IMR-90 (cell line): ENCODE results near the gene RNF130. TPM values are rescaled to one million over a fixed set of nuclear protein-coding genes. Genes with fewer than 3 reads are reported as not detected.
A peak's percentile ranks its signal among the peaks of the same experiment; 100 is the strongest.

Experiments
- ATAC-seq: fragments of 200-7000 bp; cut with Tn5 transposase; 2 replicates; pipeline ENCODE4 v1.9.1; 2020; ENCODE audit warnings: low read depth, mild to moderate bottlenecking, moderate library complexity
- BruUV-seq: library from RNA; stranded (reverse); fragments of 400-500 nt; replicated peaks from 2 replicates; lab custom pipeline; 2021; lab: Mats Ljungman, UMichigan
- CTCF ChIA-PET: fragments of 300-600 bp; formaldehyde crosslinking; extraction: SDS; loops from one replicate; lab custom pipeline; 2021; ENCODE audit warnings: antibody characterized with exemption; lab: Yijun Ruan, JAX
- POLR2A ChIA-PET: fragments of 300-600 bp; sonication (Branson Sonifier 250); formaldehyde crosslinking; loops from one replicate; lab custom pipeline; 2022; ENCODE audit warnings: antibody characterized with exemption; ENCODE audit not compliant: unreplicated experiment; lab: Charles Lee
- DNase-seq: peaks from one replicate; pipeline ENCODE4 v3.0.0; 2013
- H2AFZ ChIP-seq: replicated peaks from 2 replicates; pipeline ENCODE3; 2013; ENCODE audit warnings: low read length, mild to moderate bottlenecking; ENCODE audit not compliant: poor library complexity
- H2AK5ac ChIP-seq: 2 replicates; pipeline ENCODE4 v1.6.1; 2013; ENCODE audit warnings: low read depth, low read length, inconsistent platforms
- H2AK9ac ChIP-seq: replicated peaks from 2 replicates; pipeline ENCODE3; 2013; ENCODE audit warnings: mild to moderate bottlenecking, low read depth, low read length, moderate library complexity; ENCODE audit not compliant: poor library complexity
- H2BK120ac ChIP-seq: 2 replicates; pipeline ENCODE4 v1.6.1; 2013; ENCODE audit warnings: low read depth, low read length, inconsistent platforms
- H2BK15ac ChIP-seq: 3 replicates; pipeline ENCODE4 v1.6.1; 2013; ENCODE audit warnings: low read depth, low read length, inconsistent platforms
- H2BK20ac ChIP-seq: 2 replicates; pipeline ENCODE4 v1.6.1; 2013; ENCODE audit warnings: low read depth, mild to moderate bottlenecking, inconsistent platforms, low read length, moderate library complexity
- H2BK5ac ChIP-seq: 2 replicates; pipeline ENCODE4 v1.6.1; 2013; ENCODE audit warnings: mild to moderate bottlenecking, low read depth, low read length, inconsistent platforms; ENCODE audit not compliant: poor library complexity, severe bottlenecking
- H3K14ac ChIP-seq: replicated peaks from 2 replicates; pipeline ENCODE4 v1.6.1; 2013; ENCODE audit warnings: low read depth, low read length, inconsistent platforms
- H3K18ac ChIP-seq: 2 replicates; pipeline ENCODE4 v1.6.1; 2013; ENCODE audit warnings: low read depth, low read length, control low read depth
- H3K23ac ChIP-seq: 2 replicates; pipeline ENCODE4 v1.6.1; 2013; ENCODE audit warnings: low read depth, low read length, inconsistent platforms
- H3K27ac ChIP-seq: 2 replicates; pipeline ENCODE4 v1.5.1; 2013; ENCODE audit warnings: mild to moderate bottlenecking, control low read depth, low read length; ENCODE audit not compliant: insufficient read depth
- H3K27me3 ChIP-seq: 2 replicates; pipeline ENCODE4 v1.6.1; 2013; ENCODE audit warnings: low read length; ENCODE audit not compliant: control insufficient read depth, insufficient read depth
- H3K36me3 ChIP-seq: 2 replicates; pipeline ENCODE4 v1.6.1; 2013; ENCODE audit warnings: low read length, mixed read lengths; ENCODE audit not compliant: control insufficient read depth, insufficient read depth
- H3K4ac ChIP-seq: 2 replicates; pipeline ENCODE4 v1.6.1; 2013; ENCODE audit warnings: low read depth, low read length, inconsistent platforms
- H3K4me1 ChIP-seq: 2 replicates; pipeline ENCODE4 v1.6.1; 2013; ENCODE audit warnings: low read length, mixed read lengths; ENCODE audit not compliant: control insufficient read depth, insufficient read depth
- H3K4me2 ChIP-seq: 2 replicates; pipeline ENCODE4 v1.6.1; 2013; ENCODE audit warnings: low read depth, mild to moderate bottlenecking, control low read depth, low read length, moderate library complexity
- H3K4me3 ChIP-seq: 2 replicates; pipeline ENCODE4 v1.5.1; 2013; ENCODE audit warnings: low read depth, mild to moderate bottlenecking, control low read depth, low read length, moderate library complexity; ENCODE audit not compliant: insufficient read depth
- H3K56ac ChIP-seq: 2 replicates; pipeline ENCODE4 v1.6.1; 2013; ENCODE audit warnings: low read length, inconsistent platforms; ENCODE audit not compliant: insufficient read depth; ENCODE audit errors: extremely low read depth
- H3K79me1 ChIP-seq, 2 experiments: 2 replicates each; pipeline ENCODE4 v1.6.1; 2013; ENCODE audit warnings: low read length in 2 of 2, inconsistent platforms in 1 of 2, low read depth in 1 of 2
- H3K9ac ChIP-seq: 2 replicates; pipeline ENCODE4 v1.6.1; 2013; ENCODE audit warnings: low read depth, low read length, control low read depth
- H3K9me1 ChIP-seq: 2 replicates; pipeline ENCODE4 v1.6.1; 2013; ENCODE audit warnings: low read length, inconsistent platforms; ENCODE audit not compliant: insufficient read depth
- H3K9me3 ChIP-seq: 2 replicates; pipeline ENCODE4 v1.6.1; 2013; ENCODE audit warnings: low read length; ENCODE audit not compliant: control insufficient read depth, insufficient read depth
- H4K20me1 ChIP-seq: 2 replicates; pipeline ENCODE4 v1.6.1; 2013; ENCODE audit warnings: low read length, inconsistent platforms; ENCODE audit not compliant: insufficient read depth
- H4K5ac ChIP-seq: 2 replicates; pipeline ENCODE4 v1.6.1; 2013; ENCODE audit warnings: mild to moderate bottlenecking, low read depth, low read length, control low read depth
- H4K8ac ChIP-seq, 2 experiments: 2 replicates each; pipeline ENCODE4 v1.6.1; 2013; ENCODE audit warnings: low read depth in 2 of 2, low read length in 2 of 2, control low read depth in 1 of 2, inconsistent platforms in 1 of 2
- H4K91ac ChIP-seq: 2 replicates; pipeline ENCODE4 v1.6.1; 2013; ENCODE audit warnings: low read depth, low read length, inconsistent platforms; ENCODE audit not compliant: insufficient read depth
- BHLHE40 ChIP-seq: fragments of 150-350 bp; IDR thresholded peaks from 2 replicates; pipeline ENCODE4 v1.6.1; 2016; ENCODE audit warnings: mild to moderate bottlenecking, low read depth, low read length
- CEBPB ChIP-seq: IDR thresholded peaks from 2 replicates; pipeline ENCODE4 v1.6.1; 2012; ENCODE audit warnings: low read depth, low read length, improper control_type of control experiment
- CHD1 ChIP-seq: IDR thresholded peaks from 2 replicates; pipeline ENCODE4 v1.6.1; 2012; ENCODE audit warnings: low read depth, low read length, improper control_type of control experiment
- CTCF ChIP-seq: conservative IDR thresholded peaks from 2 replicates; pipeline ENCODE4 v1.5.1; 2012; ENCODE audit warnings: mild to moderate bottlenecking, low read depth, low read length, improper control_type of control experiment
- ELK1 ChIP-seq: fragments of 150-350 bp; IDR thresholded peaks from 2 replicates; pipeline ENCODE4 v1.6.1; 2016; ENCODE audit warnings: low read depth, mild to moderate bottlenecking, low read length, moderate library complexity, borderline replicate concordance
- FOS ChIP-seq: fragments of 150-350 bp; IDR thresholded peaks from 2 replicates; pipeline ENCODE4 v1.6.1; 2016; ENCODE audit warnings: low read depth, low read length
- MAZ ChIP-seq: IDR thresholded peaks from 2 replicates; pipeline ENCODE4 v1.6.1; 2012; ENCODE audit warnings: low read depth, mild to moderate bottlenecking, low read length, improper control_type of control experiment, moderate library complexity, borderline replicate concordance
- MXI1 ChIP-seq: IDR thresholded peaks from 2 replicates; pipeline ENCODE4 v1.6.1; 2012; ENCODE audit warnings: low read depth, mild to moderate bottlenecking, low read length, moderate library complexity, borderline replicate concordance
- POLR2A ChIP-seq: IDR thresholded peaks from 2 replicates; pipeline ENCODE4 v1.6.1; 2012; ENCODE audit warnings: mild to moderate bottlenecking, low read depth, low read length
- RAD21 ChIP-seq: IDR thresholded peaks from 2 replicates; pipeline ENCODE4 v1.6.1; 2012; ENCODE audit warnings: low read length, improper control_type of control experiment
- RCOR1 ChIP-seq: IDR thresholded peaks from 2 replicates; pipeline ENCODE4 v1.6.1; 2012; ENCODE audit warnings: mild to moderate bottlenecking, low read length, improper control_type of control experiment; ENCODE audit not compliant: insufficient replicate concordance
- SMC3 ChIP-seq: fragments of 150-350 bp; IDR thresholded peaks from 2 replicates; pipeline ENCODE4 v1.6.1; 2016; ENCODE audit warnings: low read depth, mild to moderate bottlenecking, antibody characterized with exemption, low read length, moderate library complexity
- USF2 ChIP-seq: fragments of 150-350 bp; IDR thresholded peaks from 2 replicates; pipeline ENCODE4 v1.6.1; 2017; ENCODE audit warnings: mild to moderate bottlenecking, antibody characterized with exemption, low read length, low read depth
- WGBS, 2 experiments: methylation state at CpG; one replicate each; pipeline versions ENCODE4 v1.1.5 to v1.1.7; 2013; ENCODE audit warnings: missing lambda C conversion rate in 2 of 2; ENCODE audit not compliant: insufficient read length in 1 of 2; ENCODE audit errors: extremely low coverage in 2 of 2; 5-methylcytosine and 5-hydroxymethylcytosine counted together
- dilution Hi-C: fragments of 300-500 bp; cut with HindIII; formaldehyde crosslinking; loops from one replicate; pipeline ENCODE4 v1.14.3; 2018; ENCODE audit warnings: low sequenced_read_pairs; ENCODE audit not compliant: unreplicated experiment
- in situ Hi-C: fragments of 300-500 bp; cut with MboI; formaldehyde crosslinking; loops from 3 replicates; pipeline ENCODE4 v1.14.3; 2019; ENCODE audit warnings: low sequenced_read_pairs, inconsistent platforms, mixed read lengths
- intact Hi-C: fragments of 100-400 bp; cut with micrococcal nuclease; formaldehyde crosslinking; loops from 2 replicates; pipeline ENCODE4 v1.10.0; 2022
- polyA plus RNA-seq, 3 experiments: library from polyadenylated mRNA; depleted of rRNA; stranded (reverse); fragments of >200 nt; gene quantifications; 2 replicates each; pipeline ENCODE4 v1.2.3, GENCODE V29; 2012; ENCODE audit warnings: low replicate concordance in 1 of 3
- total RNA-seq: library from RNA; depleted of rRNA; stranded (reverse); fragments of >200 nt; gene quantifications from 2 replicates; pipeline ENCODE4 v1.2.3, GENCODE V29; 2012

RNF130 gene
- total and polyA plus RNA-seq, 2 of the 4 experiments (the other 2 are of a cell fraction) = 12.9 to 21.7 TPM

GRCh38 chr5:179974246-179974945 lies 97.2 kb downstream of the RNF130 start:
- H4K91ac ChIP-seq = no peak overlapping the region
- H3K4me3 ChIP-seq = no peak overlapping the region
- no peak overlapping the region for H2BK5ac ChIP-seq
- H3K27me3 ChIP-seq = no peaks in the 10 kb centered on the region
- CTCF ChIA-PET = no interaction called here
- no peaks in the 10 kb centered on the region for H3K79me1 ChIP-seq
- ATAC-seq (no peak), DNase-seq (no peak)
- no peak overlapping the region for H2BK120ac ChIP-seq
- H4K5ac ChIP-seq = no peak overlapping the region
- dilution Hi-C loops = no loop called here
- no peaks in the 10 kb centered on the region for H3K4me1 ChIP-seq
- no peak overlapping the region for H2BK15ac ChIP-seq
- POLR2A ChIA-PET = no interaction called here
- H3K23ac ChIP-seq = no peak overlapping the region
- H4K8ac ChIP-seq = no peak overlapping the region
- BruUV-seq = no TSS peak
- no peak overlapping the region for H2BK20ac ChIP-seq
- H3K36me3 ChIP-seq = peaks cover 25% of the 10 kb centered on the region
- no peaks in the 10 kb centered on the region; the same call in 1 of the 2 replicates for H3K9me3 ChIP-seq
- no peak overlapping the region for H2AK9ac ChIP-seq
- H3K14ac ChIP-seq = no peak overlapping the region
- WGBS, 2 experiments = 91% methylated on average over 28 of the region's 37 CpGs; no CpG with 5 or more reads in 1 of the 2 experiments
- H4K20me1 ChIP-seq = no peaks in the 10 kb centered on the region
- no peak overlapping the region for H3K27ac ChIP-seq
- TF ChIP-seq ELK1 (no peak), CHD1 (no peak), CEBPB (no peak), MXI1 (no peak), SMC3 (no peak), FOS (no peak), BHLHE40 (no peak), USF2 (no peak), RAD21 (no peak), CTCF (no peak), MAZ (no peak), RCOR1 (no peak), POLR2A (no peak)
- no peak overlapping the region for H3K9ac ChIP-seq
- H2AFZ ChIP-seq = peak overlapping the region; percentile 15
- in situ Hi-C loops = no loop called here
- peaks cover 3% of the 10 kb centered on the region; the same call in 1 of the 2 replicates for H3K9me1 ChIP-seq
- H3K4ac ChIP-seq = no peak overlapping the region
- H3K4me2 ChIP-seq = no peak overlapping the region
- H3K56ac ChIP-seq = no peak overlapping the region
- H2AK5ac ChIP-seq = no peak overlapping the region
- intact Hi-C loops = no loop called here
- H3K18ac ChIP-seq = no peak overlapping the region
